Renal cortex interstitium (tissue), 11 donors: Measurements from ENCODE around the gene KCNQ1. TPM values are rescaled to one million over a fixed set of nuclear protein-coding genes. Genes with fewer than 3 reads are reported as not detected.

ENCODE experiments used
- DNase-seq, 11 donors: peaks; one replicate each; pipeline ENCODE4 v3.0.0-alpha.2; 2013; ENCODE audit warnings: low read depth in 9 of 11, low spot score in 4 of 11; ENCODE audit errors: extremely low read depth in 1 of 11
- polyA plus RNA-seq, 3 donors: library from polyadenylated mRNA; unstranded; fragments of 120-200 nt; gene quantifications; one replicate each; pipeline ENCODE4 v1.2.1, GENCODE V29; 2013; ENCODE audit not compliant: insufficient read length in 3 of 3

KCNQ1 gene
- polyA plus RNA-seq, 3 donors = 9.2 to 13.2 (median 10.6) TPM

GRCh38 chr11:2862395-2863275 is 417.8 kb downstream of the KCNQ1 start:
- no peak for DNase-seq

- no peak for DNase-seq
Observed at GRCh38 chr11:2863276-2863618, 418.4 kb downstream of the KCNQ1 start.

- no peak for DNase-seq
Observed at GRCh38 chr11:2864901-2865300, 420.1 kb downstream of the KCNQ1 start.

GRCh38 chr11:2865922-2866577 is 421.2 kb downstream of the KCNQ1 start:
- DNase-seq = no peak

GRCh38 chr11:2867142-2867541 is 422.3 kb downstream of the KCNQ1 start:
- no peak for DNase-seq

- DNase-seq = no peak
Observed at GRCh38 chr11:2867722-2868505, 423.1 kb downstream of the KCNQ1 start.

- DNase-seq = no peak
Observed at GRCh38 chr11:2868506-2869133, 423.8 kb downstream of the KCNQ1 start.

GRCh38 chr11:2869134-2869526 is 424.3 kb downstream of the KCNQ1 start:
- DNase-seq = no peak

- no peak for DNase-seq
Observed at GRCh38 chr11:2869561-2870427, 425.0 kb downstream of the KCNQ1 start.

- DNase-seq = no peak
Observed at GRCh38 chr11:2870460-2870859, 425.7 kb downstream of the KCNQ1 start.

- DNase-seq = no peak
Observed at GRCh38 chr11:2870969-2871680, 426.3 kb downstream of the KCNQ1 start.

GRCh38 chr11:2874963-2875362 is 430.2 kb downstream of the KCNQ1 start:
- no peak for DNase-seq

GRCh38 chr11:2877474-2877873 is 432.7 kb downstream of the KCNQ1 start:
- DNase-seq = no peak

GRCh38 chr11:2878782-2879181 is 434.0 kb downstream of the KCNQ1 start:
- DNase-seq = no peak

- no peak for DNase-seq
Observed at GRCh38 chr11:2880646-2881045, 435.8 kb downstream of the KCNQ1 start.

- no peak for DNase-seq
Observed at GRCh38 chr11:2881076-2881980, 436.5 kb downstream of the KCNQ1 start.

GRCh38 chr11:2881981-2882375 is 437.2 kb downstream of the KCNQ1 start:
- no peak for DNase-seq
